Astrocyte of the cerebellum (primary cell): ENCODE measurements around the gene DCDC2.
A peak's percentile ranks its signal among the peaks of the same experiment; 100 is the strongest.

Experiments used
- DNase-seq: peaks from one replicate; pipeline ENCODE4 v3.0.0-alpha.2; 2011; ENCODE audit warnings: low read depth
- H3K4me3 ChIP-seq: 2 replicates; pipeline ENCODE4 v1.5.1; 2011; ENCODE audit warnings: mild to moderate bottlenecking, low read depth, low read length, moderate library complexity
- CTCF ChIP-seq: IDR thresholded peaks from 2 replicates; pipeline ENCODE4 v1.5.1; 2012; ENCODE audit warnings: low read length, low read depth, moderate library complexity, mild to moderate bottlenecking; ENCODE audit errors: missing control alignments
- in situ Hi-C: cut with HindIII; loops from 2 replicates; pipeline ENCODE4 v1.10.0; 2017; ENCODE audit warnings: low sequenced_read_pairs

Gene DCDC2

GRCh38 chr6:24257282-24257681, 100.6 kb downstream of the DCDC2 start:
- in situ Hi-C loops = no loop called here
- TF ChIP-seq CTCF = no peak

GRCh38 chr6:24255676-24256075, 102.2 kb downstream of the DCDC2 start:
- no peak for TF ChIP-seq CTCF
- no peak overlapping the region for H3K4me3 ChIP-seq
- in situ Hi-C loops = no loop called here
- no peak for DNase-seq

More at GRCh38 chr6:24257282-24257681, 100.6 kb downstream of the DCDC2 start:
- DNase-seq = no peak
- H3K4me3 ChIP-seq = no peak overlapping the region

- no peak for TF ChIP-seq CTCF
- in situ Hi-C loops = no loop called here
- no peak for DNase-seq
- H3K4me3 ChIP-seq = no peak overlapping the region
Observed at GRCh38 chr6:24253360-24253759, 104.5 kb downstream of the DCDC2 start.

- in situ Hi-C loops = no loop called here
- DNase-seq = no peak
- no peak for TF ChIP-seq CTCF
Observed at GRCh38 chr6:24252280-24252679, 105.6 kb downstream of the DCDC2 start.

GRCh38 chr6:24251339-24251738, 106.5 kb downstream of the DCDC2 start:
- no peak for TF ChIP-seq CTCF
- no peak for DNase-seq
- in situ Hi-C loops = no loop called here
- H3K4me3 ChIP-seq = no peak overlapping the region

More at GRCh38 chr6:24252280-24252679, 105.6 kb downstream of the DCDC2 start:
- no peak overlapping the region for H3K4me3 ChIP-seq

- H3K4me3 ChIP-seq = no peak overlapping the region
- no peak for DNase-seq
- TF ChIP-seq CTCF = no peak
- in situ Hi-C loops = no loop called here
Observed at GRCh38 chr6:24249926-24250325, 107.9 kb downstream of the DCDC2 start.

- in situ Hi-C loops = no loop called here
- no peak for TF ChIP-seq CTCF
Observed at GRCh38 chr6:24245275-24245674, 112.6 kb downstream of the DCDC2 start.

More at GRCh38 chr6:24245275-24245674, 112.6 kb downstream of the DCDC2 start:
- H3K4me3 ChIP-seq = no peak overlapping the region
- peak; percentile 11 for DNase-seq
